OCI-LY7 (cell line): ENCODE measurements around the gene CNTNAP5.

ENCODE experiments used
- EZH2phosphoT487 ChIP-seq: fragments of 200-600 bp; sonication (generic); IDR thresholded peaks from 2 replicates; pipeline ENCODE4 v1.6.1; 2018; ENCODE audit warnings: low read depth, borderline replicate concordance, mild to moderate bottlenecking, mixed run types, antibody characterized with exemption, low read length, moderate library complexity, mixed read lengths
- TF ChIP-seq, protein P1 (sequence below): fragments of 200-600 bp; sonication (generic); conservative IDR thresholded peaks from 2 replicates; pipeline ENCODE4 v1.5.1; 2014; ENCODE audit warnings: mild to moderate bottlenecking, antibody characterized with exemption, low read length, moderate library complexity, mixed read lengths

DNA sequence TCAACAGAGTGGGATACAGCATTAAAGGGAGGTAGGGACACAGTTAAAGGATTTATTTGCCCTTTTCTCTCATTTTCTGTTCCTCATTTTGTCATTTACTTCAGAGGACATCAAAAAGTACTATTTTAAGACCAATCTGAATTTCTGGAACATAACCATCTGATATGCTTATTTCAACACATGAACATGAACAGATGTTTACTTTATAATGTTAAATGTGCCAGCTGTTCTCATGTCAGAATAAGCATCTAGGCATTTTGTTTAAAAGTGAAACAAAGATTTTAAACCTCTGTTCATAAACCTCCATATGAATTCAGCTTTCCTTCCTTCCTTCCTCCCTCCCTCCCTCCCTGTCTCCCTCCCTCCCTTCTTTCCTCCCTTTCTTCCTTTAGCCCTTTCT lies 677.7 kb downstream of the CNTNAP5 start:
- TF ChIP-seq, protein P1, sequence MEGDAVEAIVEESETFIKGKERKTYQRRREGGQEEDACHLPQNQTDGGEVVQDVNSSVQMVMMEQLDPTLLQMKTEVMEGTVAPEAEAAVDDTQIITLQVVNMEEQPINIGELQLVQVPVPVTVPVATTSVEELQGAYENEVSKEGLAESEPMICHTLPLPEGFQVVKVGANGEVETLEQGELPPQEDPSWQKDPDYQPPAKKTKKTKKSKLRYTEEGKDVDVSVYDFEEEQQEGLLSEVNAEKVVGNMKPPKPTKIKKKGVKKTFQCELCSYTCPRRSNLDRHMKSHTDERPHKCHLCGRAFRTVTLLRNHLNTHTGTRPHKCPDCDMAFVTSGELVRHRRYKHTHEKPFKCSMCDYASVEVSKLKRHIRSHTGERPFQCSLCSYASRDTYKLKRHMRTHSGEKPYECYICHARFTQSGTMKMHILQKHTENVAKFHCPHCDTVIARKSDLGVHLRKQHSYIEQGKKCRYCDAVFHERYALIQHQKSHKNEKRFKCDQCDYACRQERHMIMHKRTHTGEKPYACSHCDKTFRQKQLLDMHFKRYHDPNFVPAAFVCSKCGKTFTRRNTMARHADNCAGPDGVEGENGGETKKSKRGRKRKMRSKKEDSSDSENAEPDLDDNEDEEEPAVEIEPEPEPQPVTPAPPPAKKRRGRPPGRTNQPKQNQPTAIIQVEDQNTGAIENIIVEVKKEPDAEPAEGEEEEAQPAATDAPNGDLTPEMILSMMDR = no peak
- TF ChIP-seq EZH2phosphoT487 = no peak
